BE2C (cell line): Measurements from ENCODE around the gene OR2L3.
"Not testable (repeated sequence)": the region's sequence is repeated elsewhere in the genome, so short reads cannot be mapped to it uniquely, and the experiment has no call there.

Experiments used
- DNase-seq: peaks from one replicate; pipeline ENCODE4 v3.0.0-alpha.2; 2020
- H3K27me3 ChIP-seq: fragments of 250-450 bp; sonication (Bioruptor Pico); 2 replicates; pipeline ENCODE4 v1.5.1; 2020; ENCODE audit warnings: mild to moderate bottlenecking
- H3K36me3 ChIP-seq: fragments of 250-450 bp; sonication (Bioruptor Pico); 2 replicates; pipeline ENCODE4 v1.5.1; 2020; ENCODE audit warnings: mild to moderate bottlenecking
- H3K4me1 ChIP-seq: fragments of 250-450 bp; sonication (Bioruptor Pico); 2 replicates; pipeline ENCODE4 v1.5.1; 2020
- H3K4me3 ChIP-seq: 2 replicates; pipeline ENCODE4 v1.5.1; 2011; ENCODE audit warnings: low read depth, low read length
- H3K9me3 ChIP-seq: fragments of 250-450 bp; sonication (Bioruptor Pico); 2 replicates; pipeline ENCODE4 v1.5.1; 2020
- TF ChIP-seq, protein P1 (sequence below): IDR thresholded peaks from 2 replicates; pipeline ENCODE4 v1.5.1; 2012; ENCODE audit warnings: mild to moderate bottlenecking, low read depth, low read length

OR2L3 gene

DNA sequence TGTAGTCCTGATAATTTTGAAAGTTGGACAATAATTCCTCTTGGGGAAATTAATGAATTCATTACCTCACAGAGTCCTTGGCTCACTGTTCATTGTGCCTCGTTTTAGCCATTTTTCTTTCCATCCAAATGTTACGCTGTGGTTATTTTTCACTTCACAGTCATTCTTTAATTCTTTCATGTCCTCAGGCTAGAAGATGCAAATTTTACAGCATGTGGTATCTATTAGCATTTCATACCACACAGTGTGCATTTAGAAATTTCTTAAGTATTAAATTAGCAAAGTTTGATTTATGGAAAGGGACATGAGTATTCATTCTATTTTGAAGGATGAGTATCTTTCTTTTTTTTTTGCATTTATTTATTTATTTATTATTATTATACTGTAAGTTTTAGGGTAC, 18.4 kb downstream of the OR2L3 start:
- no peaks in the 10 kb centered on the region for H3K4me1 ChIP-seq
- no peak for DNase-seq
- no peaks in the 10 kb centered on the region; the same call in 1 of the 2 replicates for H3K9me3 ChIP-seq
- no peak overlapping the region for H3K4me3 ChIP-seq
- no peaks in the 10 kb centered on the region for H3K27me3 ChIP-seq
- TF ChIP-seq, protein P1, sequence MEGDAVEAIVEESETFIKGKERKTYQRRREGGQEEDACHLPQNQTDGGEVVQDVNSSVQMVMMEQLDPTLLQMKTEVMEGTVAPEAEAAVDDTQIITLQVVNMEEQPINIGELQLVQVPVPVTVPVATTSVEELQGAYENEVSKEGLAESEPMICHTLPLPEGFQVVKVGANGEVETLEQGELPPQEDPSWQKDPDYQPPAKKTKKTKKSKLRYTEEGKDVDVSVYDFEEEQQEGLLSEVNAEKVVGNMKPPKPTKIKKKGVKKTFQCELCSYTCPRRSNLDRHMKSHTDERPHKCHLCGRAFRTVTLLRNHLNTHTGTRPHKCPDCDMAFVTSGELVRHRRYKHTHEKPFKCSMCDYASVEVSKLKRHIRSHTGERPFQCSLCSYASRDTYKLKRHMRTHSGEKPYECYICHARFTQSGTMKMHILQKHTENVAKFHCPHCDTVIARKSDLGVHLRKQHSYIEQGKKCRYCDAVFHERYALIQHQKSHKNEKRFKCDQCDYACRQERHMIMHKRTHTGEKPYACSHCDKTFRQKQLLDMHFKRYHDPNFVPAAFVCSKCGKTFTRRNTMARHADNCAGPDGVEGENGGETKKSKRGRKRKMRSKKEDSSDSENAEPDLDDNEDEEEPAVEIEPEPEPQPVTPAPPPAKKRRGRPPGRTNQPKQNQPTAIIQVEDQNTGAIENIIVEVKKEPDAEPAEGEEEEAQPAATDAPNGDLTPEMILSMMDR = no peak
- no peaks in the 10 kb centered on the region for H3K36me3 ChIP-seq

- no peaks in the 10 kb centered on the region for H3K27me3 ChIP-seq
- no peaks in the 10 kb centered on the region; the same call in 1 of the 2 replicates for H3K9me3 ChIP-seq
- no peak overlapping the region for H3K4me3 ChIP-seq
- no peaks in the 10 kb centered on the region for H3K36me3 ChIP-seq
- DNase-seq = no peak
- no peaks in the 10 kb centered on the region for H3K4me1 ChIP-seq
- TF ChIP-seq, protein P1 = no peak
These were observed 19.0 kb downstream of the OR2L3 start for GRCh38 chr1:248065604-248066003.

GRCh38 chr1:248083864-248084263, 37.2 kb downstream of the OR2L3 start:
- H3K4me1 ChIP-seq, H3K36me3 ChIP-seq, DNase-seq, H3K27me3 ChIP-seq, H3K9me3 ChIP-seq, H3K4me3 ChIP-seq: not testable (repeated sequence)

DNA sequence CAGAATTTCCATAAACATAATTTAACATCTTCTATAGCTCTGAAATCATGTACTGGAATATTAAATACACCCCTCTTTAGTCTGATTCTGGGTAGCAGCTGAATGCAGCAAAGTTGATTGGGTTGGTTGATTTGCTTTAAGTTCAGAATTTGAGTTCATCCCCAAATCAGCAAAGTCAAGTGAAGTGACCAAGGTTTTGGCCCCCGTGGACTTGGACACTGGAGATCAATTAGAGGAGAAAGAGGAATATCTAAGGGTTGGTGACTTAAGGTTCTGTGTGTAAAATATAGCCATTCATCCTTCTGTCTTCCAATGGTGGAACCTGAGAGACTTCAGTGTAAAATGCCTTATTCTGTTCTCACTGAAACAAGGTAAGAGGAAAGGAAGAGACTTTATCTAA, 48.2 kb downstream of the OR2L3 start, which contains the start of gene OR2L13:
TSS of gene OR2L13 (plus strand) at position 301 of the 400 bp plus-strand sequence. CDS start 4,192 bp downstream, outside the sequence.
- H3K27me3 ChIP-seq = no peaks in the 10 kb centered on the region
- no peak within 1 kb of the TSS for H3K4me3 ChIP-seq
- TF ChIP-seq, protein P1 = no peak
- no peaks in the 10 kb centered on the region for H3K4me1 ChIP-seq
- DNase-seq = no peak
- no peaks in the 10 kb centered on the region for H3K36me3 ChIP-seq
- no peaks in the 10 kb centered on the region for H3K9me3 ChIP-seq

- TF ChIP-seq, protein P1 = no peak
- Histone ChIP-seq H3K9me3 (no peaks in the 10 kb centered on the region), H3K27me3 (no peaks in the 10 kb centered on the region), H3K4me1 (no peaks in the 10 kb centered on the region; the same call in 1 of the 2 replicates), H3K4me3 (no peak overlapping the region), H3K36me3 (no peaks in the 10 kb centered on the region)
- DNase-seq = no peak
These were observed 51.9 kb downstream of the OR2L3 start for GRCh38 chr1:248098529-248098928.

- no peaks in the 10 kb centered on the region for H3K36me3 ChIP-seq
- H3K27me3 ChIP-seq = no peaks in the 10 kb centered on the region
- no peaks in the 10 kb centered on the region; the same call in 1 of the 2 replicates for H3K4me1 ChIP-seq
- H3K9me3 ChIP-seq = no peaks in the 10 kb centered on the region
- no peak overlapping the region for H3K4me3 ChIP-seq
- TF ChIP-seq, protein P1 = no peak
- DNase-seq = no peak
These were observed 56.2 kb downstream of the OR2L3 start for GRCh38 chr1:248102847-248103246.

DNA sequence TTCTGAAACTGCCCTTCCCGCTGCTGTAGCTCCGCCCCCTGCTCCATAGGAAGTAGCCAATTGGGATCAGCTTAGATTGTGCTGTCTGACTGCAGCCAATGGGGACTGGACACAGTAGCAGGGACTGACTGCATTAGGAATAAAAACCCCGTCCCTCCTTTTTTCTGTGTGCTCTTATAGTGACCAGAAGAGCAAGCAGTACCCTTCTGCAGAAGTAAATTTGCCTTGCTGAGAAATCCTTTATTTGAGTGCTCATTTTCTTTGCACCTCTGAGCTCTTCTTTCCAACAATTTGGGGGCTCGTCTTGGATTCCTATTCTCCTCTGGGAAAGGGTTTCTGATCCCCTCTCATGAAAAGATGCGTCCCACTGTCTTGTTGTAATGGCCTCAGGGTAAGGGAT, 64.5 kb downstream of the OR2L3 start:
- H3K36me3 ChIP-seq = no peaks in the 10 kb centered on the region
- no peaks in the 10 kb centered on the region for H3K4me1 ChIP-seq
- H3K9me3 ChIP-seq = no peaks in the 10 kb centered on the region
- H3K27me3 ChIP-seq = no peaks in the 10 kb centered on the region
- TF ChIP-seq, protein P1 = no peak
- H3K4me3 ChIP-seq = no peak overlapping the region
- DNase-seq = no peak
